ENCODE data around the gene GALNT7. TPM values are rescaled to one million over a fixed set of nuclear protein-coding genes. Genes with fewer than 3 reads are reported as not detected.

GALNT7 gene
- total and polyA plus RNA-seq, 2 of the 13 experiments (the other 11 are each of a cell fraction or from before 2014, with no cell fraction given) = 0.08 to 0.13 TPM

- TF ChIP-seq SOX13 (IDR thresholded peaks at IDR 0.05) = no peak
- TF ChIP-seq SOX13 (CRISPR knock-in tag; conservative IDR thresholded peaks at IDR 0.05 in 1 of 2, IDR thresholded peaks at IDR 0.05 in 1 of 2) = no peak
- TF ChIP-seq DNMT1 (CRISPR knock-in tag; IDR thresholded peaks at IDR 0.05) = no peak
- TF ChIP-seq AKAP8 (CRISPR knock-in tag; IDR thresholded peaks at IDR 0.05) = no peak
- TF ChIP-seq ZNF253 (CRISPR knock-in tag; IDR thresholded peaks at IDR 0.05; ENCODE audit: borderline replicate concordance) = no peak
- TF ChIP-seq SP4 (CRISPR knock-in tag; IDR thresholded peaks at IDR 0.05) = no peak
- no peak for TF ChIP-seq KMT2B (CRISPR knock-in tag; IDR thresholded peaks at IDR 0.05)
These were observed 97.1 kb downstream of the GALNT7 start (continued) for GRCh38 chr4:173265751-173266150.

- H3K27ac ChIP-seq (ENCODE audit: extremely low read length, insufficient read depth, low read length) = no peak overlapping the region
- CTCF ChIA-PET (ENCODE audit: low intra/inter-chr PET ratio, low total read pairs) = no interaction called here
- in situ Hi-C loops (cut with HindIII; ENCODE audit: extremely low pct_ligation_motif_present, low pct_unique_long_range_greater_than_20kb) = no loop called here
These were observed 99.1 kb downstream of the GALNT7 start for GRCh38 chr4:173267711-173268110.

More at GRCh38 chr4:173267711-173268110, 99.1 kb downstream of the GALNT7 start:
- no peak for TF ChIP-seq HIVEP1 (CRISPR knock-in tag; IDR thresholded peaks at IDR 0.05)
- TF ChIP-seq MYC (CRISPR knock-in tag; IDR thresholded peaks at IDR 0.05; ENCODE audit: borderline replicate concordance) = no peak
- TF ChIP-seq ZNF777 (CRISPR knock-in tag; IDR thresholded peaks at IDR 0.05) = no peak
- no peak for TF ChIP-seq RBM22 (optimal IDR thresholded peaks at IDR 0.05; ENCODE audit: low read length)
- TF ChIP-seq JUNB (CRISPR knock-in tag; IDR thresholded peaks at IDR 0.05; ENCODE audit: borderline replicate concordance) = no peak
- no peak for TF ChIP-seq TFDP1 (CRISPR knock-in tag; IDR thresholded peaks at IDR 0.05; ENCODE audit: borderline replicate concordance)
- TF ChIP-seq TRIM24 (CRISPR knock-in tag; IDR thresholded peaks at IDR 0.05) = no peak
- TF ChIP-seq ZNF225 (CRISPR knock-in tag; IDR thresholded peaks at IDR 0.05) = no peak
- no peak for TF ChIP-seq ZNF598 (CRISPR knock-in tag; IDR thresholded peaks at IDR 0.05; ENCODE audit: borderline replicate concordance)
- TF ChIP-seq RAD51 (IDR thresholded peaks at IDR 0.05; ENCODE audit: borderline replicate concordance) = no peak
- no peak for TF ChIP-seq ZNF576 (CRISPR knock-in tag; IDR thresholded peaks at IDR 0.05)
- no peak for TF ChIP-seq HIC2 (CRISPR knock-in tag; IDR thresholded peaks at IDR 0.05; ENCODE audit: low read depth)
- no peak for TF ChIP-seq ZSCAN9 (CRISPR knock-in tag; IDR thresholded peaks at IDR 0.05; ENCODE audit: borderline replicate concordance)
- H3K9ac ChIP-seq (ENCODE audit: insufficient read depth, low read depth, low read length) = no peak overlapping the region
- no peak overlapping the region for H3K4me3 ChIP-seq (replicated peaks in 1 of 3; ENCODE audit: insufficient read depth in 1 of 3, low read depth in 2 of 3, low read length in 3 of 3)
- no peaks in the 10 kb centered on the region for H4K20me1 ChIP-seq (ENCODE audit: insufficient read depth, low read length)
- no peaks in the 10 kb centered on the region for H3K9me3 ChIP-seq (ENCODE audit: low read length)
- FAIRE-seq (no peak), DNase-seq (ENCODE audit: low spot score) (no peak), ATAC-seq (no peak)
- POLR2A ChIA-PET = no interaction called here
- H3K4me2 ChIP-seq (ENCODE audit: low read depth, low read length) = no peak overlapping the region
- 0% methylated on average over 2 of the region's 2 CpGs for WGBS (ENCODE audit: low lambda C conversion rate)
- H3K27me3 ChIP-seq (ENCODE audit: control insufficient read depth in 1 of 2, insufficient read depth in 2 of 2, low read length in 2 of 2) = no peaks in the 10 kb centered on the region
- no peaks in the 10 kb centered on the region for H3K4me1 ChIP-seq (ENCODE audit: insufficient read depth, low read length)
- no peaks in the 10 kb centered on the region for H3K79me2 ChIP-seq (ENCODE audit: insufficient read depth, low read length)
- BruUV-seq (replicated peaks) = no TSS peak
- intact Hi-C loops (cut with micrococcal nuclease; ENCODE audit: unreplicated experiment) = no loop called here
- no peak overlapping the region for H2AFZ ChIP-seq (ENCODE audit: low read length)
- no peaks in the 10 kb centered on the region for H3K36me3 ChIP-seq (replicated peaks in 1 of 2; ENCODE audit: control insufficient read depth in 1 of 2, insufficient read depth in 2 of 2, low read length in 2 of 2)

Measured in HepG2 (cell line).